Endodermal cell (in vitro differentiated cells): ENCODE measurements around the gene CROCC. TPM values are rescaled to one million over a fixed set of nuclear protein-coding genes. Genes with fewer than 3 reads are reported as not detected.
"Not testable (repeated sequence)": the region's sequence is repeated elsewhere in the genome, so short reads cannot be mapped to it uniquely, and the experiment has no call there.

Source experiments
- DNase-seq: peaks from one replicate; pipeline ENCODE4 v3.0.0-alpha.2; 2017
- H3K27ac ChIP-seq: 2 replicates; pipeline ENCODE4 v1.5.1; 2013; ENCODE audit warnings: mild to moderate bottlenecking, low read depth, low read length, moderate library complexity
- H3K27me3 ChIP-seq: 2 replicates; pipeline ENCODE4 v1.6.1; 2013; ENCODE audit warnings: mild to moderate bottlenecking, low read length, moderate library complexity; ENCODE audit not compliant: insufficient read depth, control insufficient read depth, poor library complexity, severe bottlenecking
- H3K36me3 ChIP-seq: 2 replicates; pipeline ENCODE4 v1.7.0; 2013; ENCODE audit warnings: mild to moderate bottlenecking, low read length, moderate library complexity; ENCODE audit not compliant: control insufficient read depth, insufficient read depth
- H3K4me1 ChIP-seq: one replicate; pipeline ENCODE4 v1.7.0; 2013; ENCODE audit warnings: low read length; ENCODE audit not compliant: control insufficient read depth, insufficient read depth
- H3K4me3 ChIP-seq: 2 replicates; pipeline ENCODE4 v1.5.1; 2013; ENCODE audit warnings: mild to moderate bottlenecking, low read length, moderate library complexity
- H3K9ac ChIP-seq: 2 replicates; pipeline ENCODE4 v1.6.1; 2013; ENCODE audit warnings: mild to moderate bottlenecking, low read length, moderate library complexity; ENCODE audit not compliant: poor library complexity, severe bottlenecking; ENCODE audit errors: extremely low read depth
- H3K9me3 ChIP-seq: 2 replicates; pipeline ENCODE4 v1.6.1; 2013; ENCODE audit warnings: mild to moderate bottlenecking, low read length, moderate library complexity; ENCODE audit not compliant: control insufficient read depth
- H3K27ac Mint-ChIP-seq: 2 replicates; pipeline ENCODE4 v1.8.0; 2020; ENCODE audit warnings: mixed read lengths
- H3K27me3 Mint-ChIP-seq: 2 replicates; pipeline ENCODE4 v1.8.0; 2021; ENCODE audit warnings: mild to moderate bottlenecking, mixed read lengths; ENCODE audit not compliant: insufficient read depth
- H3K36me3 Mint-ChIP-seq: 2 replicates; pipeline ENCODE4 v1.8.0; 2020; ENCODE audit warnings: low read depth, mixed read lengths
- H3K4me1 Mint-ChIP-seq: 2 replicates; pipeline ENCODE4 v1.8.0; 2020; ENCODE audit warnings: mixed read lengths
- H3K4me3 Mint-ChIP-seq: 2 replicates; pipeline ENCODE4 v1.8.0; 2020; ENCODE audit warnings: mild to moderate bottlenecking, moderate library complexity, mixed read lengths
- H3K9me3 Mint-ChIP-seq: 2 replicates; pipeline ENCODE4 v1.8.0; 2020; ENCODE audit warnings: mild to moderate bottlenecking, mixed read lengths
- CTCF ChIP-seq: fragments of 200-600 bp; sonication (generic); conservative IDR thresholded peaks from 2 replicates; pipeline ENCODE4 v1.5.0; 2021; ENCODE audit warnings: antibody characterized with exemption, mild to moderate bottlenecking
- WGBS, 2 experiments: methylation state at CpG; one replicate each; pipeline versions ENCODE4 v1.1.5 to v1.1.7; 2013; ENCODE audit warnings: missing lambda C conversion rate in 2 of 2, mixed read lengths in 1 of 2; ENCODE audit not compliant: insufficient coverage in 1 of 2, insufficient read length in 1 of 2; 5-methylcytosine and 5-hydroxymethylcytosine counted together
- total RNA-seq, 2 donors: library from RNA; stranded (reverse); fragmentation: NEBNext Ultra II Directional in 1 of 2; extraction: Animal tissue kit (Norgen Biotek cat#: 25700) in 1 of 2; gene quantifications; 2 replicates in 1 of 2; 3 replicates in 1 of 2; pipeline ENCODE4 v1.2.1, GENCODE V29; 2021

Gene CROCC
- total RNA-seq, 2 donors from 2014 or later = 58.4 to 61.8 TPM

- WGBS, 2 experiments = 86 to 87% methylated on average over 6 to 8 of the region's 8 CpGs
- not testable (repeated sequence) for H3K4me3 ChIP-seq, H3K27ac ChIP-seq, H3K9ac ChIP-seq, H3K36me3 ChIP-seq, H3K27me3 Mint-ChIP-seq, H3K9me3 Mint-ChIP-seq, H3K9me3 ChIP-seq, H3K4me1 ChIP-seq, H3K36me3 Mint-ChIP-seq, H3K27me3 ChIP-seq, H3K4me3 Mint-ChIP-seq, H3K4me1 Mint-ChIP-seq
- H3K27ac Mint-ChIP-seq = peak overlapping the region; percentile 75
- peak; percentile 73 for DNase-seq
- TF ChIP-seq CTCF = peak; percentile 56
These were observed 9.6 kb upstream of the CROCC start for GRCh38 chr1:16911851-16912721.

GRCh38 chr1:16912742-16913141 is 9.0 kb upstream of the CROCC start:
- H3K9me3 Mint-ChIP-seq, H3K27me3 ChIP-seq, H3K9ac ChIP-seq, H3K4me3 ChIP-seq, H3K4me1 ChIP-seq, H3K36me3 Mint-ChIP-seq, H3K36me3 ChIP-seq, DNase-seq, H3K27ac ChIP-seq, H3K4me1 Mint-ChIP-seq, H3K27me3 Mint-ChIP-seq, H3K9me3 ChIP-seq, H3K27ac Mint-ChIP-seq: not testable (repeated sequence)
- peak overlapping the region; percentile 61 for H3K4me3 Mint-ChIP-seq
- WGBS, 2 experiments = 77 to 85% methylated on average over 5 to 8 of the region's 8 CpGs

- Histone ChIP-seq H3K9me3 (no peaks in the 10 kb centered on the region), H3K27ac (peak overlapping the region; percentile 61)
- H3K27ac Mint-ChIP-seq = peak overlapping the region; percentile 82
These were observed 8.4 kb upstream of the CROCC start for GRCh38 chr1:16913181-16913832.

More at GRCh38 chr1:16913181-16913832, 8.4 kb upstream of the CROCC start:
- Histone ChIP-seq H3K36me3 (no peaks in the 10 kb centered on the region), H3K4me1 (no peaks in the 10 kb centered on the region), H3K4me3 (peak overlapping the region; percentile 82), H3K9ac (peak overlapping the region; percentile 24), H3K27me3 (no peaks in the 10 kb centered on the region)
- TF ChIP-seq CTCF = no peak
- peak overlapping the region; percentile 61 for H3K4me3 Mint-ChIP-seq
- H3K36me3 Mint-ChIP-seq = no peaks in the 10 kb centered on the region
- peak; percentile 37 for DNase-seq
- H3K27me3 Mint-ChIP-seq = no peaks in the 10 kb centered on the region
- no peaks in the 10 kb centered on the region for H3K9me3 Mint-ChIP-seq
- 51 to 53% methylated on average over 36 of the region's 36 CpGs for WGBS, 2 experiments
- peaks cover 7% of the 10 kb centered on the region for H3K4me1 Mint-ChIP-seq
